Activated CD4-positive, alpha-beta T cell treated with anti-CD3 and anti-CD28 coated beads, Interleukin-2, amount 50 U/mL, for 1 hour (primary cell): Measurements from ENCODE around the gene CFL2.

Experiments
- DNase-seq: peaks from one replicate; pipeline ENCODE4 v3.0.0-alpha.2; 2020

CFL2 gene

GRCh38 chr14:34668111-34668510 lies 46.3 kb downstream of the CFL2 start:
- no peak for DNase-seq

GRCh38 chr14:34667007-34667406 lies 47.4 kb downstream of the CFL2 start:
- DNase-seq: no peak

- no peak for DNase-seq
These were observed 48.5 kb downstream of the CFL2 start for GRCh38 chr14:34665785-34666435.

GRCh38 chr14:34662561-34663088 lies 51.8 kb downstream of the CFL2 start:
- DNase-seq: no peak

GRCh38 chr14:34660796-34661195 lies 53.6 kb downstream of the CFL2 start:
- no peak for DNase-seq
